Transverse colon (tissue), 4 donors: ENCODE data around the gene ZNF222. TPM values are rescaled to one million over a fixed set of nuclear protein-coding genes. Genes with fewer than 3 reads are reported as not detected.

Source experiments
- small RNA-seq, 4 donors: library from RNA; depleted of rRNA; stranded (forward); fragments of <200 nt; gene quantifications; one replicate each; pipeline ENCODE3, GENCODE V24; 2016
- total RNA-seq, 4 donors: library from RNA; depleted of rRNA; stranded (reverse); fragments of >200 nt; gene quantifications; one replicate each; pipeline ENCODE4 v1.1.0, GENCODE V29; 2016

The ZNF222 gene
- total RNA-seq, 4 donors from 2014 or later = 2.2 to 6.3 (median 3.0) TPM; not detected in 1

Small RNA genes within 50 kb of the gene (small RNA-seq; reads per million reads assigned to genes)
- gene AC006213.5 = 0 reads per million in 4 donors

Other genes starting within 250 kb of the ZNF222 start
- 10 to 100 TPM in 3 of 4 donors, not detected in 1; 26.5 to 72.2 (median 37.4) TPM for gene KCNN4, start 244.4 kb upstream of the ZNF222 start, total RNA-seq
- 1 to 10 TPM in 3 of 4 donors, not detected in 1; 2.1 to 5.2 (median 2.6) TPM for gene LYPD5, start 222.9 kb upstream of the ZNF222 start, total RNA-seq
- gene ZNF283, start 198.1 kb upstream of the ZNF222 start, total RNA-seq = 100 to 1,000 TPM in 1 of 4 donors, 10 to 100 TPM in 3; 10.9 to 168 (median 17.8) TPM
- gene ZNF404, start 141.4 kb upstream of the ZNF222 start, total RNA-seq = 1 to 10 TPM in 3 of 4 donors, not detected in 1; 2.9 to 7.8 (median 3.0) TPM
- gene ZNF45, start 90.1 kb upstream of the ZNF222 start, total RNA-seq = 10 to 100 TPM in 3 of 4 donors, under 1 TPM in 1; 0.75 to 19.9 (median 11.6) TPM
- gene ZNF221, start 74.2 kb upstream of the ZNF222 start, total RNA-seq = 10 to 100 TPM in 1 of 4 donors, 1 to 10 TPM in 2, under 1 TPM in 1; 1.00 to 32.2 (median 3.7) TPM
- gene ZNF155, start 41.2 kb upstream of the ZNF222 start, total RNA-seq = 1 to 10 TPM; 1.2 to 7.5 (median 3.8) TPM
- gene ZNF230, start 22.4 kb upstream of the ZNF222 start, total RNA-seq = 1 to 10 TPM; 1.8 to 5.9 (median 3.5) TPM
- gene ZNF223, start 26.7 kb downstream of the ZNF222 start, total RNA-seq = 1 to 10 TPM in 3 of 4 donors, not detected in 1; 2.2 to 8.5 (median 6.5) TPM
- 1 to 10 TPM in 2 of 4 donors, not detected in 2; 2.5 to 3.2 TPM for gene ZNF284, start 46.8 kb downstream of the ZNF222 start, total RNA-seq
- 10 to 100 TPM; 37.1 to 49.7 (median 44.2) TPM for gene ZNF224, start 69.0 kb downstream of the ZNF222 start, total RNA-seq
- 10 to 100 TPM in 1 of 4 donors, 1 to 10 TPM in 2, not detected in 1; 3.0 to 26.9 (median 5.1) TPM for gene ZNF225, start 88.0 kb downstream of the ZNF222 start, total RNA-seq
- 10 to 100 TPM in 2 of 4 donors, 1 to 10 TPM in 1, not detected in 1; 4.6 to 12.4 (median 10.1) TPM for gene ZNF234, start 116.2 kb downstream of the ZNF222 start, total RNA-seq
- 10 to 100 TPM in 3 of 4 donors, 1 to 10 TPM in 1; 4.1 to 27.1 (median 23.9) TPM for gene ZNF226, start 139.7 kb downstream of the ZNF222 start, total RNA-seq
- 10 to 100 TPM in 2 of 4 donors, 1 to 10 TPM in 2; 2.4 to 12.4 (median 10.5) TPM for gene ZNF227, start 187.2 kb downstream of the ZNF222 start, total RNA-seq
- gene ZNF233, start 234.5 kb downstream of the ZNF222 start, total RNA-seq = 1 to 10 TPM in 2 of 4 donors, not detected in 2; 1.3 to 2.2 TPM